Keratinocyte (primary cell): ENCODE data around the gene KRR1. TPM values are rescaled to one million over a fixed set of nuclear protein-coding genes. Genes with fewer than 3 reads are reported as not detected.
"Not testable (repeated sequence)": the region's sequence is repeated elsewhere in the genome, so short reads cannot be mapped to it uniquely, and the experiment has no call there.

ENCODE experiments used
- DNase-seq: peaks from one replicate; pipeline ENCODE4 v3.0.0-alpha.2; 2011; ENCODE audit warnings: low read depth, missing footprints, low spot score
- FAIRE-seq: peaks from 2 replicates; lab custom pipeline; 2011; peaks lifted over from hg19 to GRCh38; lab: Jason Lieb, UNC
- H2AFZ ChIP-seq: 2 replicates; pipeline ENCODE4 v1.6.0; 2012; ENCODE audit warnings: low read length, control low read depth, inconsistent platforms; ENCODE audit not compliant: control insufficient read depth
- H3K27ac ChIP-seq: 2 replicates; pipeline ENCODE4 v1.5.1; 2011; ENCODE audit warnings: low read length; ENCODE audit not compliant: control insufficient read depth, insufficient read depth
- H3K27me3 ChIP-seq: 3 replicates; pipeline ENCODE4 v1.6.0; 2011; ENCODE audit warnings: low read length; ENCODE audit not compliant: control insufficient read depth, insufficient read depth; ENCODE audit errors: extremely low read depth
- H3K36me3 ChIP-seq, 2 experiments: 2 replicates in 1 of 2; 3 replicates in 1 of 2; pipeline ENCODE4 v1.5.1; 2011; ENCODE audit warnings: low read length in 2 of 2, mild to moderate bottlenecking in 1 of 2; ENCODE audit not compliant: control insufficient read depth in 2 of 2, insufficient read depth in 2 of 2; ENCODE audit errors: extremely low read depth in 1 of 2
- H3K4me1 ChIP-seq: 3 replicates; pipeline ENCODE4 v1.5.1; 2011; ENCODE audit warnings: low read length; ENCODE audit not compliant: control insufficient read depth, insufficient read depth; ENCODE audit errors: extremely low read depth
- H3K4me2 ChIP-seq: 3 replicates; pipeline ENCODE4 v1.6.0; 2011; ENCODE audit warnings: low read depth, low read length; ENCODE audit not compliant: control insufficient read depth, insufficient read depth; ENCODE audit errors: extremely low read depth
- H3K4me3 ChIP-seq, 3 experiments: fragments of 200-600 bp in 1 of 3; sonication (generic) in 1 of 3; 2 replicates in 2 of 3; 3 replicates in 1 of 3; pipeline ENCODE4 v1.5.1; 2011 to 2016; ENCODE audit warnings: low read length in 3 of 3, mild to moderate bottlenecking in 3 of 3, control low read depth in 2 of 3, inconsistent platforms in 1 of 3, low read depth in 1 of 3, mixed read lengths in 1 of 3, mixed run types in 1 of 3, moderate library complexity in 1 of 3; ENCODE audit not compliant: control insufficient read depth in 2 of 3, insufficient read depth in 2 of 3; ENCODE audit errors: extremely low read depth in 1 of 3
- H3K79me2 ChIP-seq: 2 replicates; pipeline ENCODE4 v1.6.0; 2012; ENCODE audit warnings: low read length; ENCODE audit not compliant: control insufficient read depth, insufficient read depth
- H3K9ac ChIP-seq: 3 replicates; pipeline ENCODE4 v1.6.0; 2011; ENCODE audit warnings: low read length; ENCODE audit not compliant: control insufficient read depth, insufficient read depth; ENCODE audit errors: extremely low read depth
- H3K9me1 ChIP-seq: 3 replicates; pipeline ENCODE4 v1.6.0; 2011; ENCODE audit warnings: low read length; ENCODE audit not compliant: control insufficient read depth, insufficient read depth; ENCODE audit errors: extremely low read depth
- H3K9me3 ChIP-seq: 2 replicates; pipeline ENCODE4 v1.5.1; 2012; ENCODE audit warnings: low read depth, low read length; ENCODE audit not compliant: control insufficient read depth
- H4K20me1 ChIP-seq: 3 replicates; pipeline ENCODE4 v1.6.0; 2011; ENCODE audit warnings: low read length; ENCODE audit not compliant: control insufficient read depth, insufficient read depth; ENCODE audit errors: extremely low read depth
- CTCF ChIP-seq, 3 experiments: IDR thresholded peaks in 1 of 3; conservative IDR thresholded peaks in 1 of 3; optimal IDR thresholded peaks in 1 of 3; 2 replicates in 2 of 3; 3 replicates in 1 of 3; pipeline versions ENCODE3 to v1.5.1; 2011; ENCODE audit warnings: low read length in 3 of 3, mild to moderate bottlenecking in 3 of 3, moderate library complexity in 2 of 3, control low read depth in 1 of 3, inconsistent platforms in 1 of 3; ENCODE audit not compliant: insufficient read depth in 2 of 3; ENCODE audit errors: extremely low read depth in 1 of 3
- EZH2 ChIP-seq: IDR thresholded peaks from one replicate; pipeline ENCODE4 v1.6.1; 2012; ENCODE audit warnings: inconsistent platforms, mild to moderate bottlenecking, low read length, moderate library complexity
- dilution Hi-C: fragments of 300-500 bp; cut with MboI; formaldehyde crosslinking; loops from one replicate; pipeline ENCODE4 v1.7.0; 2020; ENCODE audit warnings: low sequenced_read_pairs; ENCODE audit not compliant: extremely low pct_ligation_motif_present
- polyA plus RNA-seq, 5 experiments: library from polyadenylated mRNA; depleted of rRNA in 3 of 5; stranded (reverse) in 3 of 5; stranded (forward) in 1 of 5; unstranded in 1 of 5; fragments of >200 nt; gene quantifications; 1 replicate in 1 of 5; 2 replicates in 3 of 5; 3 replicates in 1 of 5; pipeline versions ENCODE4 v1.2.1 to v1.2.3, GENCODE V29; 2011 to 2012; ENCODE audit warnings: missing spikeins in 2 of 5, low read depth in 1 of 5, low replicate concordance in 1 of 5

KRR1 gene
- polyA plus RNA-seq, 1 donor (not counting 4 experiments of a cell fraction or from before 2014, with no cell fraction given) = 74.7 TPM

- H2AFZ ChIP-seq = no peak overlapping the region
- no peak for DNase-seq
- dilution Hi-C loops = no loop called here
- no peaks in the 10 kb centered on the region for H3K36me3 ChIP-seq
- H3K4me2 ChIP-seq = no peak overlapping the region
- H3K79me2 ChIP-seq = no peaks in the 10 kb centered on the region
- no peaks in the 10 kb centered on the region for H3K9me3 ChIP-seq
- H3K27ac ChIP-seq = no peak overlapping the region
- H3K9me1 ChIP-seq = no peaks in the 10 kb centered on the region
- TF ChIP-seq CTCF (optimal IDR thresholded peaks at IDR 0.05 in 1 of 3, IDR thresholded peaks at IDR 0.05 in 1 of 3, conservative IDR thresholded peaks at IDR 0.05 in 1 of 3; ENCODE audit: extremely low read depth in 1 of 3, insufficient read depth in 2 of 3, low read length in 3 of 3) (no peak), EZH2 (no peak)
- no peak overlapping the region for H3K9ac ChIP-seq
- no peaks in the 10 kb centered on the region for H4K20me1 ChIP-seq
- peaks cover 25% of the 10 kb centered on the region for H3K4me1 ChIP-seq
- no peak overlapping the region for H3K4me3 ChIP-seq
- no peak for FAIRE-seq
- H3K27me3 ChIP-seq = no peaks in the 10 kb centered on the region
Measured at GRCh38 chr12:75443709-75444108, 67.7 kb downstream of the KRR1 start.

GRCh38 chr12:75442454-75442853, 69.0 kb downstream of the KRR1 start:
- H3K4me2 ChIP-seq, dilution Hi-C loops: not testable (repeated sequence)

GRCh38 chr12:75441687-75442449, 69.5 kb downstream of the KRR1 start:
- H3K4me2 ChIP-seq, H3K79me2 ChIP-seq, H3K36me3 ChIP-seq, DNase-seq, H4K20me1 ChIP-seq, H3K9me3 ChIP-seq, dilution Hi-C loops, H3K4me3 ChIP-seq, H3K9me1 ChIP-seq, H3K27ac ChIP-seq, H2AFZ ChIP-seq, H3K27me3 ChIP-seq, H3K9ac ChIP-seq, FAIRE-seq: not testable (repeated sequence)
- H3K4me1 ChIP-seq = peaks cover 21% of the 10 kb centered on the region

More at GRCh38 chr12:75442454-75442853, 69.0 kb downstream of the KRR1 start:
- H3K9me1 ChIP-seq, H3K79me2 ChIP-seq, H2AFZ ChIP-seq, H3K27me3 ChIP-seq, H3K9ac ChIP-seq, H3K27ac ChIP-seq, FAIRE-seq, H3K9me3 ChIP-seq, H4K20me1 ChIP-seq, DNase-seq, H3K36me3 ChIP-seq, H3K4me3 ChIP-seq: not testable (repeated sequence)
- peaks cover 26% of the 10 kb centered on the region for H3K4me1 ChIP-seq

Other genes starting within 250 kb of the KRR1 start
- gene CAPS2, start 181.3 kb downstream of the KRR1 start, polyA plus RNA-seq = 1.5 to 2.2 TPM (median 2.0 TPM) in 3 replicates
- not detected in 3 replicates for gene GLIPR1L1, start 176.9 kb downstream of the KRR1 start, polyA plus RNA-seq
- gene GLIPR1L2, start 120.5 kb downstream of the KRR1 start, polyA plus RNA-seq = 0.29 to 0.66 TPM (median 0.41 TPM) in 3 replicates
- gene GLIPR1, start 30.9 kb downstream of the KRR1 start, polyA plus RNA-seq = 6.3 to 18.1 TPM (median 10.2 TPM) in 3 replicates